ENCODE data around the gene DNAJC9.

DNA sequence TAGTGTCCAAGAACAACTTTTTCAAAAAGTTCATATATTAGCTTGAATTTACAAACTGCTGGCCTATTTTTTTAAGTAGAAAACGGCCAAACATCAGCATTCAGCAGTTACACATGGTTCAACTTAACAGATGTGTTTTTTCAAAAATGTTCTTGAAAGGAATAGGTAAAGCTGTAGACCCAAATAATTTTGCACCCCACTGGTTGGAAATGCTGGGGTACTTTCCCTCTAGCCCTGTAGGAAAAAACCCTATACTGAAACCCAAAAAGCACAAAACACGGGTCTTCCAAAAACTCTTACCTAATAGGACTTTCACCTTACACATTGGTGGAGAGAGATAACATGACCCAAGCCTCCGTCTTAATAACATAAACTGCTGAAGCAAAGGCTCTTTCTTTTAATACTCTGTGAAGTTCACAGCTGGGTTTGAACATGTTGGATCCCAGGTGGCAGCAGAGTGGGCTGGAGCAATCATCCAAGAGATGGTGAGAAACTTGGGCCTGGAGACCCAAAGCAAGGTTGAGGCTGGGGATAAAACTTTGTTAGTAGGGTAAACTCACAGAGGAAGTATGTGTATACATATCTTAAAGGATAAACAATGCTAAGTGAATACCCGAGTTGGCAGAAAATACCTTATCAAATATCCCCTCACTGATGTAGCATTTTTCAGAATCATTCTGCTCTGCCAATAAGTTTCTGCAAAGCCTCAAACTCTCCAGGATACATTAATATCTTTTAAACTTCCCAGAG, 629 bp upstream of the DNAJC9 start:
- TF ChIP-seq, protein P1, sequence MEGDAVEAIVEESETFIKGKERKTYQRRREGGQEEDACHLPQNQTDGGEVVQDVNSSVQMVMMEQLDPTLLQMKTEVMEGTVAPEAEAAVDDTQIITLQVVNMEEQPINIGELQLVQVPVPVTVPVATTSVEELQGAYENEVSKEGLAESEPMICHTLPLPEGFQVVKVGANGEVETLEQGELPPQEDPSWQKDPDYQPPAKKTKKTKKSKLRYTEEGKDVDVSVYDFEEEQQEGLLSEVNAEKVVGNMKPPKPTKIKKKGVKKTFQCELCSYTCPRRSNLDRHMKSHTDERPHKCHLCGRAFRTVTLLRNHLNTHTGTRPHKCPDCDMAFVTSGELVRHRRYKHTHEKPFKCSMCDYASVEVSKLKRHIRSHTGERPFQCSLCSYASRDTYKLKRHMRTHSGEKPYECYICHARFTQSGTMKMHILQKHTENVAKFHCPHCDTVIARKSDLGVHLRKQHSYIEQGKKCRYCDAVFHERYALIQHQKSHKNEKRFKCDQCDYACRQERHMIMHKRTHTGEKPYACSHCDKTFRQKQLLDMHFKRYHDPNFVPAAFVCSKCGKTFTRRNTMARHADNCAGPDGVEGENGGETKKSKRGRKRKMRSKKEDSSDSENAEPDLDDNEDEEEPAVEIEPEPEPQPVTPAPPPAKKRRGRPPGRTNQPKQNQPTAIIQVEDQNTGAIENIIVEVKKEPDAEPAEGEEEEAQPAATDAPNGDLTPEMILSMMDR (conservative IDR thresholded peaks at IDR 0.05; ENCODE audit: low read depth, low read length): no peak
- TF ChIP-seq RFX5 (IDR thresholded peaks at IDR 0.05; ENCODE audit: low read depth, low read length) (no peak), MAFK (IDR thresholded peaks at IDR 0.05; ENCODE audit: low read depth, low read length) (no peak), RCOR1 (IDR thresholded peaks at IDR 0.05; ENCODE audit: insufficient replicate concordance, low read length) (no peak), POLR2A (IDR thresholded peaks at IDR 0.05; ENCODE audit: low read depth, low read length) (no peak), CEBPB (IDR thresholded peaks at IDR 0.05; ENCODE audit: low read depth, low read length) (no peak), RAD21 (IDR thresholded peaks at IDR 0.05; ENCODE audit: low read length) (no peak), CHD1 (IDR thresholded peaks at IDR 0.05; ENCODE audit: low read depth, low read length) (no peak), SMC3 (IDR thresholded peaks at IDR 0.05; ENCODE audit: low read depth, low read length) (no peak)
